Measurements from ENCODE around the gene ACSBG1.

ACSBG1 gene

DNA sequence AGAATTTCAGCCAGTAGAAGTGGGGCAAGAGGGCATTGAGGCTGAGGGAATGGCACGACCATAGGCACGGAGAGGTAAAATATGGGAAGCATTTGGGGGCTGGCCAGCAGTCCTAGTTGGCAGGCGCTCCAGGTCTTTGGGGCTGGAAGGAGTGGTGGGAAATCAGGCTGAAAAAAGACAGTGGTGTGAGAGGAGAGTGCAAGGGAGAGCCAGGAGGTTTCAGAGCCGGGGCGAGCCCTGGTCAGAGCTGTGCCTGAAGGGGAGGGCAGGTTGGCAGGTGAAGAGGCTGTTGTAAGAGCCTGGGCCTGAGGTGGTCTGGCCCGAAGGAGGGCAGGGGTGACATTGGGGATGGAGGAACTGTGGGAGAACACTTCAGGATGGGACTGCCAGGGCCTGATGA is 86.8 kb downstream of the ACSBG1 start:
- intact Hi-C loops (cut with DNase I) = no loop called here
- no peak for DNase-seq

DNA sequence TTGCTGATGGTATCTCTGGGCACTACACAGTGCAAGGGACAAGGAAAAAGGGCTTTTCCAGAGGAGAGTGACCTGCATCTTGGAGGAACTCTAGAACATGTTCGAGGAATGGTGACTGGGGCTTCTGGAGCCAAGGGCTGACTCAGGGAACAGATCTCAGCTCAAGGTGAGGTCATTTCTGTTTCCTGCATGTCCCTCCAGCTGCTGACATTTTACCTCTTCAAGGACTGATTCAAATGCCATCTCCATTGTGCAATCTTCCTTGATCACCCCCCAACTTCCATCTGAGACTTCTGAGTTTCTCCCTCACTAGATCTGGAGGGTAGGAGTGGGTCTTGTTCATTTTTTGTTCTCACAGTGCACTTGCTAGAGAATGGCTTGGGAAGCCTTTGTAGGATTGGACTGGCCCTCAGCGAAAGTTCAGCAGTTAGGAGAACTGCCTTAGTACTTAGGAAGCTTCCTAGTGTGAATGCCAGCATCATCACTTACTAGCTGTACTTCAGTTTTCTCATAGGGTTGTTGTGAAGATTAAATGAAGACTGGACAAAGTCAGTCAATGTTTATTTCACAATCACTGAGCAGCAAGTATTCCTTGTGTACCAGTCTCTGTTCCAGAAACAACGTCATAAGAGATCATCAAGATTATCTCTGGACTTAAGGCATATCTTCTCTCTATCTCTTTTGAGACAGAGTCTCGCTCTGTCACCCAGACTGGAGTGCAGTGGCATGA is 87.8 kb downstream of the ACSBG1 start:
- no peak for DNase-seq
- intact Hi-C loops (cut with DNase I) = no loop called here

DNA sequence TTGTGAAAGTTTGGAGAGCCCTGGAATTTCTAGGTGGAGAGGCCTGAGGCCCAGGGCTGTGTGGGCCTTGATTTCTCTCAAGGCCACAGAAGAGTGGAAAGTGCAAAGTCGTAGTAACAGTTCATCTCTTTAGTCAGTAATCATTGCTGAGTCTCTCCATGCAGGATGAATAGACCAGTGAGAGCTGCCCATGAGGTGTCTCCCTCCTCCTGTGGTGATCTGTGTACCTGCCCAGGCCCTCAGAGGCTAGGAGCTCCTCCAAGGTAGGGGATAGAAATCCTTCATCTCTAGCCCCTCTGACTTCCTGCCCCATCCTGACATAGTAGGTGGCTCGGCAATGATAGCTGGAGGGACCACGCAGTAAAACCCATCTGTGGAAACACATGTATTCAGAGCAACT is 92.0 kb downstream of the ACSBG1 start:
- DNase-seq = no peak
- intact Hi-C loops (cut with DNase I) = no loop called here

DNA sequence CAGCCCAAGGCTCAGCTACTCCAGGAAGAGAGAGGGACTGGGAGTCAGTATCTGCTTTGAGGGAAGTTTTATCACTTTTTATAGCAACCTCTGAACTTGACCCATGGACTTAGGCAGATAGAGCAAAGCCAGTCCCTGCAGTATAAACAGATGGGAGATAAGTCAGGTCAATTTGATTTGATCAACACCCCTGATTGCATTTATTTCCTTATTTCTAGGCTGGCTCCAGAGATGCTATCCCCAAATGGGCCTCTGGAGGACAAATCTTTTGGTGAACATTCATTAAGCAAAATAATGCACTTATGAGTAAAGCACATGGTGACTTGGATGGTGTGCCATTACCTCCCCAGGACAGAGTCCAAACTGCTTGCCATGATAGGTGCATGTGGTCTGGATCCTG is 94.1 kb downstream of the ACSBG1 start:
- intact Hi-C loops (cut with DNase I) = no loop called here
- DNase-seq = no peak

DNA sequence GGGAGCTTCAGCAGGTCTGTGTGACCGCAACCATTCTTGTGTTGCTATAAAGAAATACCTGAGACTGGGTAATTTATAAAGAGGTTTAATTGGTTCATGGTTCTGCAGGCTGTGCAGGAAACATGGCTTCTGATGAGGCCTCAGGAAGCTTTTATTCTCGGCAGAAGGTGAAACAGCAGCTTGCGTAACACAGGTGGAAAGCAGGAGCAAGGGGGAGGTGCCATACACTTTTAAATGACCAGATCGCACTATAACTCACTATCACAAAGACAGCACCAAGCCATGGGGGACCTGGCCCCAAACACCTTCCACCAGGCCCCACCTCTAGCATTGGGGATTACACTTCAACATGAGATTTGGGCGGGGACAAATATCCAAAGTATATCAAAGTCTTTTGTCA is 94.8 kb downstream of the ACSBG1 start:
- intact Hi-C loops (cut with DNase I) = no loop called here
- DNase-seq = no peak

DNA sequence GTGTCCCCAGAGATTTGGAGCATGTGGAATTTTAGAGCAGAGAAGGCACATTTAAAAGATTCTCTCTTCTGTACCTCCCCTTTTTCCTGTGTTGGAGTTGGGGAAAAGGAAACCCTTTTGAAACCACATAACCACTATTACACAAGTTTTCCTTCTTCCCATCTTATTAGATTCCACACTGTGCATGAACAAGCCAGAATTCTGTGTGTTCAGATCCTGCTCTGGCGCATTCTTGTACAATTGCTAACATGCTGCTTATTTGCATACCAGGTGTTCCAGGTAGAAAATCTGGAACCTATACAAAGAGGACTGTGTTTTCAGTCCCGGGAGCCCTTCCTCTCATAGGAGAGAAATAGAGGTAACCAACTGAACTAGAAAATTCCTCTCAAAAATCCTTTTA is 100.6 kb downstream of the ACSBG1 start:
- intact Hi-C loops (cut with DNase I) = loop anchor here (5.0 kb wide), 2 partner anchors 44 to 108 kb away; no protein-coding TSS in a partner anchor
- no peak for DNase-seq

DNA sequence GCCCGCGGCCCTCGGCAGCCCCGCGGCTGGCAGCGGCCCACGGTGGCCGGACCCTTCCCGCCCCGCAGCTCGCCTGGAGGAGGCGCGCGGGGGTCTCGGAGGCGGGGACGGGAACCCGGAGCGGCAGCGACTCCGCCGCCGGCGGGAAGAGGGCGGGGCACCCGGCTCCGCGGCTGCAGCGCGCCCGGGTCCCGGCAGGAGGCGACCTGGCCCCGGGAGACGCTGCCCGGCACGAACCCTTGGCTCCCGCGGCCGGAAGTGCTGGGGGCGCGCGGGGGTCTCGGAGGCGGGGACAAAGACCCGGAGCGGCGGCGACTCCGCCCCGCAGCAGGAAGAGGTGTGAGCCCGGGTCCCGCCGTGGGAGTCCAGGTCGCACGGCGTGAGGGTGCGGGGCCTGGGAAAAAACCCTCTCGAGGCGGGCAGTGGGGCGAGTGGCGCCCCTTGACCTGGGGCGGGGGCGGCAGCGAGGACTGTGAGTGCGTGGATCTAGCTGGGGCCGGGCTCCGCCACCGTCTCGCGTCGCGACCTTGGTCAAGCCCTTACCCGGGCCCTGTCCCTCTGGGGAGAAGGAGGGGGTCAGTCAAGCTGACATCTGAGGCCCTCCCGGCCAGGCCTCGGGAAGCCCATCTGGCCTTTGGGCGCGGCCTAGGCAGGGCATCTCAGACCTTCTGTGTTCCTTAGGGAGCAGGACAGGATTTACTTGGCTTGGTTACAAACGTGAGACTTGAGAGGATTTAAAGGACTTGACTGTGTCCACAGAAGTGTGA is 102.9 kb downstream of the ACSBG1 start, which contains the start of gene CIB2:
Gene CIB2 (minus strand): TSS at position 151 of the 767 bp plus-strand sequence. CDS start 230 bp downstream, outside the sequence.
- intact Hi-C loops (cut with DNase I) = loop anchor here (5.0 kb wide), 2 partner anchors 46 to 111 kb away; no protein-coding TSS in a partner anchor
- DNase-seq = peak; percentile 27 to 94 (median 53)

DNA sequence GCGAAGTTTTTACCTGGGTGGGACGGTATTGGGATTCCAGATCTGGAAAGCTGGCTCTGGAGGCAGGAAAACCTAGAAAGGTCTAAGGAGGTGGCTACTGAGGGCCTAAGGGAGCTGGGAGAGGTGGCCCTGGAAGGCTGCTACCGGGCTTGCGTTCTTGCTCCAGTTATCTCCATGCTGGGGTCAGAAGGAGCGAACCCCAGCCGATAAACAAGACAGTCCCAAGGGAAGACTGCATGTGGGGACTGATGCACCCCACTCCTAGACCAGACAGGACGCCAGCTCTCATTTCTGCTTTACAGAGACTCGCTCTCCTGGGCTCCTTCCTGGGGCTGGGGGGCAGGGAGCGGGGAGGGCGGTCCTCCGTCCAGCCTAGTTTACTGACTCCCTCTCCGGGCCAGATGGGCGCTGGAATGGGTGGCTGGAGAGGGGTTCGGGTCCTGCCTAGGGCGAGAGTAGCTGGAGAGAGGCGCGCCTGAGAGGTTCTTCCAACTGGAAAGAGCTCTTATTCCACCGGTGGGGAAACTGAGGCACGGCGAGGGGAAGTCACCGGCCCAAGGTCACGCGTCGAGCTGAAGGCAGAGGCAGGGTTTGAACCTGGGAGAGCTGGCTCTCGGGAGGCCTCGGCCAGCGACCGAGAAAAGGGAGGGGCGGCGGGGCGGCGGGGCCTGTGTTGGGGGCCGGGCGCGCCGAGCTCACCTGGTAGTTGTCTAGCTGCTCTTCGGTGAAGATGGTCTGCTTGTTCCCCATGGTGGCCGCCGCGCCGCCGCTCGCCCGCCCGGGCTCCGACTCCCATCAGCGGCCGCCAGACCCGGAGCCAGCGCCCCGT is 103.7 kb downstream of the ACSBG1 start:
- intact Hi-C loops (cut with DNase I) = loop anchor here (5.0 kb wide), 2 partner anchors 47 to 112 kb away; no protein-coding TSS in a partner anchor

DNA sequence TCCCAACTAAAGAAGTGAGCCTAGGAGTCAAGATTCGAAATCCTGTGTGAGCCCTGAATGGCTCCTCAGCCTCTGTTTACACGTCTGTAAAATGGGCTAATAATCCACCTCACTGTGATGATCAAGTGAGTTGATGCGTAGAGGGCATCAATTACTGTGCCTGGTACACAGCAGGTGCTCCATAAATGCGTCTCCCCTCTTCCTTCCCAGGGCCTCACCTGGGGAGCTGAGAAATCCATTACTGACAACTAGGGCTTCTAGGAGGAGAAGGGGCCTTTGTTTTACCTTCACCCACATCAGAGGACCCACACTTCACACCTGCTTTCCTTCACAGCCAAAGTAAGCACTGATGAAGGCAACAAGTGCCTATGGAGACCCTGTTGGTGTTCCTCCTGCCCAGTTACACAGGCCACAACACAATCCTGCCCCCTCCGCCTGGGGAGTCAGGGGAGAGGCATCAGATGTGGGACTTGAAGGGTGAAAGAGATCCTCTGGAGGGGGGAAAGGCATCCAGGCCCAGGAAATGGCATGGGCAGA is 104.5 kb downstream of the ACSBG1 start:
- intact Hi-C loops (cut with DNase I) = loop anchor here (5.0 kb wide), 2 partner anchors 47 to 112 kb away; no protein-coding TSS in a partner anchor
- no peak for DNase-seq

More for the DNA sequence above, 103.7 kb downstream of the ACSBG1 start:
- peak in 2 of 10 donors; percentile 64 to 81 for DNase-seq

DNA sequence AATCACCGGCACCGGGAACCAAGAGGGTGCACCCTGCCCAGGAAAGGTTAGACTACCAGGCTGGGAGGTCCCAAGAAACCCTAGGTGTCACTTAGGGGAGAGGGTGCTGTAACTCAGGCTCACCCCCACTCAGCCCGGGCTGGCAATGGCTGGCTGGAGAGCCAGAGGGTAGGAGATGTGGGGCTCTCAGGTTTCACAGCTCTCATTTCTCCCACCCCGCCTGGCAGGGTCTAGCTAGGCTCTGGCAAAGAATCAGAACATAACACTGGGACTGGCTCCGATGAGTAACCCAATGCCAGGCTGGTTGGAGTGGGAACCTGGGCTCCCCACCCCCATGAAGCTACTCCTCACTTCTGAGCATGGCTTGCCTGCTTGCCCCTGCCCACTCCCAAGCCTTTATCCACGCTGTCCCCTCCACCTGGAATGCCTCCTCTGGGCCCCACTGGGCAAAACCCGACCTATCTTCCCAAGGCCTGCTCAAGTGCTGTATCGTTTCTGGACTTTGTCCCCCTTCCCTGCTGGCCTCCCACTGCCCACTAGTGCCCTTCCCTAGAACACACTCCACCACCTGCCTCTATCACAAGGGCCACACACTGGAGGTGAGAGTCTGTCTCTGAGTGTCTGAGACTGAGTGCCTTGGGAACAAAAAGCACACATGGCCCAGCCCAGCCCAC is 105.2 kb downstream of the ACSBG1 start:
- intact Hi-C loops (cut with DNase I) = no loop called here
- DNase-seq = peak in 1 of 10 donors; percentile 81

DNA sequence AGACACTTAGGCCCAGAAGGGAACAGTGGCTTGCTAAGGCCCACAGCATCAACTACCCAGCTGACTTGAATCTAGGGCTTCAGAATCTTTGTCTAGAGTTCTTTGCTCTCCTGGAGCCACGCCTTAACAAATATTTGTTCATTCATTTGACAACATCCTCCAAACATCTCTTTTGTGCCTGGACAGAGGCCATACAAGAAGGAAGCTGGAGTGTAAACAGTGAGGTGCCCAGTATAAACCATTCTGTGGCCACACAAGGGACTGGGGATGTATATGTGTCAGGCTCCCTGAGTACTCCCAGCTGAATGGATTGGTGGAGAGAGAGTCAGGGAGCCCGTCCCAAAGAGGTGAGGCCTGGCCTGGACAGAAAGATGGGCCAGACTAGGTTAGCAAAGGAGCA is 106.5 kb downstream of the ACSBG1 start:
- no peak for DNase-seq
- intact Hi-C loops (cut with DNase I) = no loop called here

DNA sequence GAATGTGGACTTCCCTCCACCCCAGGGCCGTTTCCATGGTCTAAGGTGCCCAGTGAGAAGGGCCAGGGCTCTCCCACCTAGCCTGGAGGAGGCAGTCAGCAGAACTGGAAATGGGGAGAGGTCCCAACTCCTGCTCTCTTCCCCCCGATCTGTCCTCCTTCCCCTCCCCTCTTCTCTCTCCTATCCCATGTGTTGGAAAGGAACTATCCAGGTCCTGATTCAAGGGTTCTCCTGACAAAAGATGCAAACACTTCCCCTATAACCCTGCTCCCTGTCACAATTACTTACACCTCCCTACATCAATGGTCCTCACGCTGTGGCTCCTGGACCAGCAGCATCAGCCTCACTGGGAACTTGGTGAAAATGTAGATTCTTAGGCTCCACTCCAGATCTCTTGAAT is 109.1 kb downstream of the ACSBG1 start:
- no peak for DNase-seq
- intact Hi-C loops (cut with DNase I) = no loop called here

DNA sequence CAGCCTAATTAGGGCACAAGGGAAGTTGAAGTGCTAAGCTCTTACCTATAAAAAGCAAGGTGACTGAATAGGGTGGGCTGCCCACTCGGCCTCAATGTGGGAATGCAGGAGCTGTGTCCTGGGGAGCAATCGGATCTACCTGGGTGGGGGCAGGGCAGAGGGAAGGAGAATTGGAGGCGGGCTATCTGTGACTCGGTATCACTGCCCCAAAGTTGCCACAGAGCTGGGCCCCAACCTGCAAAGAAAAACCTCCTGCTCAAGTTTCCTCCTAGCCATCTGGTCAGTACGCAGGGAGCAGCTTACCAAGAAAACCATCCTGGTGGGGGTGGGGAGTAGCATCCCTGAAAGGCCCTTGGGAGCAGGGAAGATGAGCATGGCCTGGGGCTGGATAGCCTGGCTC is 113.8 kb downstream of the ACSBG1 start:
- intact Hi-C loops (cut with DNase I) = no loop called here
- peak in 1 of 10 donors; percentile 34 for DNase-seq
